Measurements from ENCODE around the gene CTTN.

The CTTN gene

DNA sequence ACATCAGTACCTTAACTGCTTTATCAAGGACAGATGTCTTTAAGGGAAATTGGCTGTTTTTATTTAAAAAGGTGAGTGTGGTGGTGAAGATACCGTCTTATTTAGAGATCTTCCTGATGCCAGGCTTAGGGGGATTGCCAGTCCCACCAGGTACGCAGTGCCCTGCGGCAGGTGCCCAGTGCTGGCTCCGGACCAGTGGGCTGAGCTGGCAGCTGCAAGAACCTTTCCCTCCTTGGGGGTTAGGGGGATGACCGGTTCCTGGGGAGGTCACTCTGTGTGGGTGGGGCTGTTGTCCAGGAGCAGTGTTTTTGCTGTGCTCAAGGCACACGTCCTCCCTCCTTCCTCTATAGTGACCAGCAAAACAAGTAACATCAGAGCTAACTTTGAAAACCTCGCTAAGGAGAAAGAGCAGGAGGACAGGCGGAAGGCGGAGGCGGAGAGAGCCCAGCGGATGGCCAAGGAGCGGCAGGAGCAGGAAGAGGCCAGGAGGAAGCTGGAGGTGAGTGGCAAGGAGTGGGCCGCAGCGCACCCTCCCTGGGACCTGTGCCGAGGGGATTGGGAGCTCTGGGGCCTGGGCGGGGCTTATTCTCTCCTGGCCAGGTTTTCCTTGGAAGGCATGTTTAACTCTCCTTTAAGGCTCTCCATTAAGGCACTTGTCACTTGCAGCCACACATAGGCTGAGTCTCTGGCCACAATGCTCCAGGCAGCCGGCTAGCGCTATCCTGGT, 30.5 kb downstream of the CTTN start:
- DNase-seq (ENCODE audit: low read depth in 2 of 2), result no peak
- TF ChIP-seq, protein P1, sequence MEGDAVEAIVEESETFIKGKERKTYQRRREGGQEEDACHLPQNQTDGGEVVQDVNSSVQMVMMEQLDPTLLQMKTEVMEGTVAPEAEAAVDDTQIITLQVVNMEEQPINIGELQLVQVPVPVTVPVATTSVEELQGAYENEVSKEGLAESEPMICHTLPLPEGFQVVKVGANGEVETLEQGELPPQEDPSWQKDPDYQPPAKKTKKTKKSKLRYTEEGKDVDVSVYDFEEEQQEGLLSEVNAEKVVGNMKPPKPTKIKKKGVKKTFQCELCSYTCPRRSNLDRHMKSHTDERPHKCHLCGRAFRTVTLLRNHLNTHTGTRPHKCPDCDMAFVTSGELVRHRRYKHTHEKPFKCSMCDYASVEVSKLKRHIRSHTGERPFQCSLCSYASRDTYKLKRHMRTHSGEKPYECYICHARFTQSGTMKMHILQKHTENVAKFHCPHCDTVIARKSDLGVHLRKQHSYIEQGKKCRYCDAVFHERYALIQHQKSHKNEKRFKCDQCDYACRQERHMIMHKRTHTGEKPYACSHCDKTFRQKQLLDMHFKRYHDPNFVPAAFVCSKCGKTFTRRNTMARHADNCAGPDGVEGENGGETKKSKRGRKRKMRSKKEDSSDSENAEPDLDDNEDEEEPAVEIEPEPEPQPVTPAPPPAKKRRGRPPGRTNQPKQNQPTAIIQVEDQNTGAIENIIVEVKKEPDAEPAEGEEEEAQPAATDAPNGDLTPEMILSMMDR (IDR thresholded peaks at IDR 0.05; ENCODE audit: low read depth, low read length), result no peak
- H3K4me3 ChIP-seq (replicated peaks in 1 of 2; ENCODE audit: low read depth in 2 of 2, low read length in 2 of 2), result no peak overlapping the region

DNA sequence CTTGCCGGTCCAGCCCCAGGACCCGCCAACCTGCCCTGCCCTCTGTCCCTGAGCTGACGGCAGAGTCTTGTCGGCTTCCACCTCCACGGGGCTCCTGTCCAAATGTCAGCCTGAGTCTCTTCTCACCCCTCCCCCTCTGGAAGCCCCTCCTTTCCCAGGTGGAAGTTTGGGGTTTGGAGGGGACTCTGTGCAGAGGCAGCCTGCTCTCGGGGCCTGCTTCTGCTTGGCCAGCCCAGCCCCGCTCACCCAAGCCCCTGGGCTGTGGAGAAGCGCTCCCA, 31.0 kb downstream of the CTTN start:
- H3K4me3 ChIP-seq (replicated peaks in 1 of 2; ENCODE audit: low read depth in 2 of 2, low read length in 2 of 2), result no peak overlapping the region
- TF ChIP-seq, protein P1 (IDR thresholded peaks at IDR 0.05; ENCODE audit: low read depth, low read length), result no peak
- no peak for DNase-seq (ENCODE audit: low read depth in 2 of 2)

DNA sequence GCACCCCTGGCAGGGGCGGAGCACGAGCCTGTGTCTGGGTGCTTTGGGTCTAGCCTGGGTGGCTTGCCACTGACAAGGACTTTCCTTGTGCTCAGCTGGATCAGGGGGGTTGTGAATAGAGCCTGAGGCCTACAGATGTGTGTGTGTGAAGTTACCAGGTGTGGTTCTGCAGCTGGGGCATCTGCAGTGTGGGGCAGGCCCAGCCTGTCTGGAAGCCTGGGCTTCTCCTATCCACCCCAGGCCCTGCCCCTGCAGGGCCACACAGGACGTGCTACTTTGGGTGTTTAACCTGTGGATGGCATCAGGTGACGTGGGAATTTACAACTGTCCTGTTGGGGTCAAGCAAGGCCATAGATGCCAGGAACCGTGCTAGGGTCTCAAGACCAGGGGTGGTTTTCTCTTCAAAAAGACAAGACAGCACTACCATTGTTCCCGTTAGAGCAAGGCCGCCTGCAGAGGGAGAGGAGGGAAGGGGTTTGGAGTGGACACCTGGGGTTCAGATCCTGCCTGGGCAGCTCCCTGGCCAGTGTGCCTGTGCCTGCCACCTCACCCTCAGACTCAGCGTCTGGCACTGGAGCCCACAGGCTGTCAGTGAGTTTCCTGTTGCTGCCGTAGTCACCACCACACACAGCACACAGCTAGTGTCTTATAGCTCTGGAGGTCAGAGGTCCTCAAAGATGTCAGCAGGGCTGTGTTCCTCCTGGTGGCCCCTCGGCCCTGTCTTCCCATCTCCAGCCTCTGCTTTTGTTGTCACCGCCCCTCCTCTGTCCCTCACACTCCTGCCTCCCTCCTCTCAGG, 31.6 kb downstream of the CTTN start:
- TF ChIP-seq, protein P1 (IDR thresholded peaks at IDR 0.05; ENCODE audit: low read depth, low read length), result no peak
- no peak overlapping the region for H3K4me3 ChIP-seq (replicated peaks in 1 of 2; ENCODE audit: low read depth in 2 of 2, low read length in 2 of 2)
- DNase-seq (ENCODE audit: low read depth in 2 of 2), result no peak

DNA sequence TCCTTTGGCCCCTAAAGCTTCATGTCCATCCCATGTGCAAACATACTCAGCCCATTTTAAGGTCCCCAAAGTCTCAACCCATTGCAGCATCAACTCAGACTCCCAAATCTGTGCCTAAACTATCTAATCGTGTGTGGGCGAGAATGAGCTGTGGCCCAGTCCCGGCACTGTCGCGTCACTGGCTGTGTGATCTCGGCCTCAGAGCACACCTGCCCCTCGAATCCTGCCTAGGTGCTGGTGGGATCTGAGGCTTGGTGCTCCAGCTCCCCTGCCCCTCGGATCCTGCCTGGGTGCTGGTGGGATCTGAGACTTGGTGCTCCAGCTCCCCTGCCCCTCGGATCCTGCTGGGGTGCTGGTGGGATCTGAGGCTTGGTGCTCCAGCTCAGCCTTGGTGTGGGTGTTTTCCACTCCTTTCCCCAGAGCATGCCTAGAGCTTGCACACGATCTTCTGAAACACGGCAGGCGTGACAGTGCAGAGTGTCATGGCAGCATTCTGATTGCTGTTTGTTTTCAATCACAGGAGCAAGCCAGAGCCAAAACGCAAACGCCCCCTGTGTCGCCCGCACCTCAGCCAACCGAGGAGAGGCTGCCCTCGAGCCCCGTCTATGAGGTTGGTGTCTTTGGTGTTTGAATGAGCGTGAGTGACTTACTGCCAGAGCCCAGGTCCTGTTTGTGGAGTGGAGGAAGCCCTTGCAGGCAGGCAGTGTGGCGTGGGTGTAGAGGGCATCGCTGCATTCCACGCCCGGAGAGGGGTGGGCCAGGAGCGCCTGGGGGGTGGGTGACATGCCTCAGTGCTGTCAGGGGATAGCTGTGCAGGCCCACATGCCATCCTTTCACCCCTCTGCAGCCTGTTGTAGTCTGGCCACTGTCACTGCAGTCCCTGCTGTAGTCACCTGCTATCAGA, 32.6 kb downstream of the CTTN start:
- H3K4me3 ChIP-seq (replicated peaks in 1 of 2; ENCODE audit: low read depth in 2 of 2, low read length in 2 of 2), result no peak overlapping the region
- DNase-seq (ENCODE audit: low read depth in 2 of 2), result no peak
- TF ChIP-seq, protein P1 (IDR thresholded peaks at IDR 0.05; ENCODE audit: low read depth, low read length), result no peak

DNA sequence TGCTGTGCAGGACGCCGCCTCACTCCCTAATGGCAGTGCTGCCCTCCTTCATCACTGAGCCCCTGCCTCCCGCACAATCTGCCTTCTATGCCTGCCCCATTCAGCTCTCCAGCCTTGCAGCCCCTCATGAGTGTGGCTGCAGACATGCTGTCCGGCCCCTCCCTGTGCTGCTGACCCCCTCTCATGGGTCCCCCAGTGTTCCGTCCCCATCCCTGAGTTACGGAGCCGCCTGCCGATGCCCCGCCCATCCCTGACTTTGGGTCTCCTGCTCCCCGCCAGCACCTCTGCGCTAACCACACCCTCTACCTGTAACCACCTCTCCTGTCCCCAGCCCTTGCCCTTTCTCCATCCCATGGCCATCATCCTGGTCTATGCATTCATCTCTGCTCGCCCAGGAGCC, 33.3 kb downstream of the CTTN start:
- DNase-seq (ENCODE audit: low read depth in 2 of 2), result no peak
- H3K4me3 ChIP-seq (replicated peaks in 1 of 2; ENCODE audit: low read depth in 2 of 2, low read length in 2 of 2), result no peak overlapping the region
- TF ChIP-seq, protein P1 (IDR thresholded peaks at IDR 0.05; ENCODE audit: low read depth, low read length), result no peak

DNA sequence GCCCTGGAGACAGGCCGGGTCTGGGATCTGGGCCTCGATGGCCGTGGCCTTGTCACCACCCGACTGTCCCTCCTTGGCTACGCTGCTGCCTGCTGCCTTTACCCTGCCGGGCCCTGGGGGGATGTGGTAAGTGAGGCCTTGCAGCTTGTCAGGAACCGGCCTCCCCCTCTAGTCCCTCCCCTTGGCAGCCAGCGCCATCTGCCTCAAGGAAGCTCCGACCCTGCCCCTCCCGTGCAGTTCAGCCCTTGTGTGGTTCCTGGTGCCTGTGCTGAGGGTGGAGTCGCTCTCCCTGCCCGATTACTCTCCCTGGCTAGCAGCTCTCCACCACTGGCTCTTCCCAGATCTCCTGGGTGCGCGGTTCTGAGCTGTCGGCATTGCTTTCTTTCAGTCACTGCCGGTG, 33.7 kb downstream of the CTTN start:
- TF ChIP-seq, protein P1 (IDR thresholded peaks at IDR 0.05; ENCODE audit: low read depth, low read length), result no peak
- no peak overlapping the region for H3K4me3 ChIP-seq (replicated peaks in 1 of 2; ENCODE audit: low read depth in 2 of 2, low read length in 2 of 2)
- DNase-seq (ENCODE audit: low read depth in 2 of 2), result no peak

Data from cardiac fibroblast (primary cell).